Measurements from ENCODE around the gene COL2A1. TPM values are rescaled to one million over a fixed set of nuclear protein-coding genes. Genes with fewer than 3 reads are reported as not detected.

The COL2A1 gene
- total RNA-seq, 1 donor from 2014 or later = 69.1 TPM

DNA sequence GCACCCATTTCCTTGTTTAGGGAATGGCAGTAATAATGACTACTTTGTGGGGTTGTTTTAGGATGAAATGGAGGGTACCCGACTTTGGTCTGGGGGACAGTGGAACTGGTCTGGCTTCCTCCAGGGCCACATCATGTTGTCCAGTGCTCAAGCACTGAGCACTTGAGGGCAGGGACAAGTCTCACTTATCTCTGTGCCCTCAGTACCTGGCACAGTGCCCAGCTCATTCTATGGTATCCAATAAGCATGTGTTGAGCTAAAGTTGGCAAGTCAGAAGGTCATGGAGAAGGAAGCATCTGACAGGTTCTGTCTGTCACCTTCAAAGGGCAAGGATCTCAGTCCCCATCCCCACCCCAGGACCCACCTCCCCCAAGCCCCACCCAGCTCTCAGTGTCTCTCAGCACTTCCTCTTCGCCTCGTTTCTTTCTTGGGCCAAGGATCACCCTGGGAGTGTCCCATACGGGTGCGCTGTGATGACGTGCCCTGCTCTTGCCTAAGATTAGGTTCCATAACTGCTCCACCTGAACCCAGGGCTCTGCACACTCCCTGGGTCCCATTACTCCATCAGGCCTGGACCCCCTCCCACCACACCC lies 65.2 kb downstream of the COL2A1 start:
- no peak for DNase-seq (ENCODE audit: low spot score)

DNA sequence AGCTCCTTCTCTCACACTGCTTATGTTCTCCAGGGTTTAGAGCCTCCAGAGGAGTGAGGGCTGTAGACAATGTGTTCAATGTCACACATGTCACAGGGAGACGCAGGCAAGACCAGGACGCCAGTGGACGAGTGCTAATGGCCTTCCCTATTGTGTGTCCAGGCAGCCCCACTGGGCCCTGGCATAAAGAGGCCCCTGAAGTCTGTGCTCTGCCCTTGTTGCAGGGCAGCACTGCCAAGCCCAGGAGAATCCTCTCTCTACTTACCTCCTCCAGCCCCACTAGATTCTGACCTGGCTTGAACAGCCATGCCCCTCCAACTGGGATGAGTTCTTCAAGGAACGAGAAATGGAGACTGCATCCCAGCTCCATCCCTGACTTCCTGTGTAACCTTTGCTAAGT lies 65.7 kb downstream of the COL2A1 start:
- no peaks in the 10 kb centered on the region for H3K36me3 ChIP-seq
- Mint-ChIP-seq H3K9me3 (no peaks in the 10 kb centered on the region), H3K27ac (no peak overlapping the region), H3K36me3 (no peaks in the 10 kb centered on the region), H3K27me3 (ENCODE audit: insufficient read depth, low read depth) (peaks cover 4% of the 10 kb centered on the region), H3K4me1 (peaks cover 9% of the 10 kb centered on the region), H3K4me3 (no peak overlapping the region)
- TF ChIP-seq EZH2 (IDR thresholded peaks at IDR 0.05) (no peak), EZH2phosphoT487 (IDR thresholded peaks at IDR 0.05) (no peak)
- TF ChIP-seq, protein P1, sequence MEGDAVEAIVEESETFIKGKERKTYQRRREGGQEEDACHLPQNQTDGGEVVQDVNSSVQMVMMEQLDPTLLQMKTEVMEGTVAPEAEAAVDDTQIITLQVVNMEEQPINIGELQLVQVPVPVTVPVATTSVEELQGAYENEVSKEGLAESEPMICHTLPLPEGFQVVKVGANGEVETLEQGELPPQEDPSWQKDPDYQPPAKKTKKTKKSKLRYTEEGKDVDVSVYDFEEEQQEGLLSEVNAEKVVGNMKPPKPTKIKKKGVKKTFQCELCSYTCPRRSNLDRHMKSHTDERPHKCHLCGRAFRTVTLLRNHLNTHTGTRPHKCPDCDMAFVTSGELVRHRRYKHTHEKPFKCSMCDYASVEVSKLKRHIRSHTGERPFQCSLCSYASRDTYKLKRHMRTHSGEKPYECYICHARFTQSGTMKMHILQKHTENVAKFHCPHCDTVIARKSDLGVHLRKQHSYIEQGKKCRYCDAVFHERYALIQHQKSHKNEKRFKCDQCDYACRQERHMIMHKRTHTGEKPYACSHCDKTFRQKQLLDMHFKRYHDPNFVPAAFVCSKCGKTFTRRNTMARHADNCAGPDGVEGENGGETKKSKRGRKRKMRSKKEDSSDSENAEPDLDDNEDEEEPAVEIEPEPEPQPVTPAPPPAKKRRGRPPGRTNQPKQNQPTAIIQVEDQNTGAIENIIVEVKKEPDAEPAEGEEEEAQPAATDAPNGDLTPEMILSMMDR (IDR thresholded peaks at IDR 0.05) = no peak
- H3F3A ChIP-seq (ENCODE audit: low read depth) = no peaks in the 10 kb centered on the region
- no peaks in the 10 kb centered on the region for H3K9me3 ChIP-seq (ENCODE audit: low read depth)
- no peak overlapping the region for H2AFZ ChIP-seq (replicated peaks)
- no peak overlapping the region for H3K4me3 ChIP-seq
- DNase-seq (ENCODE audit: low spot score) = no peak
- no peak overlapping the region for H3K9ac ChIP-seq
- no peaks in the 10 kb centered on the region for H4K20me1 ChIP-seq (ENCODE audit: low read depth)
- peaks cover 8% of the 10 kb centered on the region for H3K27me3 ChIP-seq
- H3K79me2 ChIP-seq (ENCODE audit: low read depth) = no peaks in the 10 kb centered on the region
- H3K4me2 ChIP-seq = no peak overlapping the region
- H3K27ac ChIP-seq = no peak overlapping the region
- H3K4me1 ChIP-seq = no peaks in the 10 kb centered on the region

More for the DNA sequence above, 65.2 kb downstream of the COL2A1 start:
- H3K36me3 ChIP-seq = no peaks in the 10 kb centered on the region
- H3K27me3 ChIP-seq = peaks cover 8% of the 10 kb centered on the region
- no peaks in the 10 kb centered on the region for H3K4me1 ChIP-seq
- H3K36me3 Mint-ChIP-seq = no peaks in the 10 kb centered on the region
- H3F3A ChIP-seq (ENCODE audit: low read depth) = no peaks in the 10 kb centered on the region
- no peak overlapping the region for H2AFZ ChIP-seq (replicated peaks)
- TF ChIP-seq EZH2 (IDR thresholded peaks at IDR 0.05) (no peak), EZH2phosphoT487 (IDR thresholded peaks at IDR 0.05) (no peak)
- TF ChIP-seq, protein P1 (IDR thresholded peaks at IDR 0.05) = no peak
- H3K4me3 ChIP-seq = no peak overlapping the region
- no peak overlapping the region for H3K9ac ChIP-seq
- H3K27ac ChIP-seq = no peak overlapping the region
- H3K4me2 ChIP-seq = no peak overlapping the region
- no peaks in the 10 kb centered on the region for H3K79me2 ChIP-seq (ENCODE audit: low read depth)
- H4K20me1 ChIP-seq (ENCODE audit: low read depth) = no peaks in the 10 kb centered on the region
- H3K4me3 Mint-ChIP-seq = no peak overlapping the region
- no peaks in the 10 kb centered on the region for H3K9me3 Mint-ChIP-seq
- H3K9me3 ChIP-seq (ENCODE audit: low read depth) = no peaks in the 10 kb centered on the region
- no peak overlapping the region for H3K27ac Mint-ChIP-seq
- peaks cover 9% of the 10 kb centered on the region for H3K4me1 Mint-ChIP-seq
- H3K27me3 Mint-ChIP-seq (ENCODE audit: insufficient read depth, low read depth) = peaks cover 4% of the 10 kb centered on the region

DNA sequence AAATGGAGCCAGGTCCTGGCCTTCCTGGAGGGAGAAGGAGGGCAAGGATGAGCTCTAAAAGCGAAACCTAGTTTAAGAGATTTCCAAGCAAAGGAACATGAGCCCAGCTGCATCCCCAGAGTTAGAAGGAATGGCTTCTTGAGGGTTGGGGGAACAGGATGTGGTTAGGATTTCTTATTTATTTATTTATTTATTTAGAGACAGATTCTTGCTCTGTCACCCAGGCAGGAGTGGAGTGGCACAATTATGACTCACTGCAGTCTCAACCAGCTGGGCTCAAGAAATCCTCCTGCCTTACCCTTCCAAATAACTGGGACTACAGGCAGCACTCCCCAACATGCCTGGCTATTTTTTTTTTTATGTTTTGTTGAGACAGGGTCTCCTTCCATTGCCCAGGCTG lies 66.2 kb downstream of the COL2A1 start:
- Histone ChIP-seq H3F3A (ENCODE audit: low read depth) (no peaks in the 10 kb centered on the region), H3K4me3 (no peak overlapping the region), H3K27me3 (peaks cover 8% of the 10 kb centered on the region), H2AFZ (replicated peaks) (no peak overlapping the region), H4K20me1 (ENCODE audit: low read depth) (no peaks in the 10 kb centered on the region), H3K9me3 (ENCODE audit: low read depth) (no peaks in the 10 kb centered on the region), H3K4me2 (no peak overlapping the region), H3K9ac (no peak overlapping the region), H3K79me2 (ENCODE audit: low read depth) (no peaks in the 10 kb centered on the region), H3K27ac (no peak overlapping the region), H3K36me3 (no peaks in the 10 kb centered on the region), H3K4me1 (no peaks in the 10 kb centered on the region)
- Mint-ChIP-seq H3K9me3 (no peaks in the 10 kb centered on the region), H3K4me1 (peaks cover 9% of the 10 kb centered on the region), H3K27ac (no peak overlapping the region), H3K36me3 (no peaks in the 10 kb centered on the region), H3K27me3 (ENCODE audit: insufficient read depth, low read depth) (peaks cover 4% of the 10 kb centered on the region), H3K4me3 (no peak overlapping the region)
- no peak for DNase-seq (ENCODE audit: low spot score)
- TF ChIP-seq EZH2phosphoT487 (IDR thresholded peaks at IDR 0.05) = no peak

DNA sequence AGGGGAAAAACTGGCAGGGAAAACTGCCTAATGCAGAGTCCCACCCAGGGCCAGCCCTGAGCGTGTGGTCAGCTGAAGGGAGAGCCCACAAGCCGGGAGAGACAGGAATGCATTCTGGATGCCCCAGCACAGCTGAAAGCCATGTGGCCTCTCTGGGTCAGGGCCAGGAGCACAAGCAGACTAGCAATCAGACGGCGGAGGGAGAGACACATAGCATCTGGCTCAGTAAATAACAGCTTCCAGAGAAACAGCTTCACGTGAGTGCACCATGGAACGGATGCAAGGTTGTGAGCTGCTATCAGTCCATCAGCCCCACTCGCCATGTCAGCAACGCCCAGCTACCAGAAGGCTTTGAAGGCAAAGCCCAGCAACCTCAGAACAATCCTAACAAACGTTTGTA lies 69.1 kb downstream of the COL2A1 start:
- Mint-ChIP-seq H3K4me3 (no peak overlapping the region), H3K27me3 (ENCODE audit: insufficient read depth, low read depth) (peaks cover 3% of the 10 kb centered on the region), H3K4me1 (no peaks in the 10 kb centered on the region), H3K27ac (no peak overlapping the region), H3K9me3 (no peaks in the 10 kb centered on the region), H3K36me3 (no peaks in the 10 kb centered on the region)
- Histone ChIP-seq H3K27ac (no peak overlapping the region), H2AFZ (replicated peaks) (no peak overlapping the region), H3K9ac (no peak overlapping the region), H3K36me3 (no peaks in the 10 kb centered on the region), H3K9me3 (ENCODE audit: low read depth) (no peaks in the 10 kb centered on the region), H3K4me3 (no peak overlapping the region), H3K4me1 (no peaks in the 10 kb centered on the region), H4K20me1 (ENCODE audit: low read depth) (no peaks in the 10 kb centered on the region), H3K4me2 (no peak overlapping the region), H3K79me2 (ENCODE audit: low read depth) (no peaks in the 10 kb centered on the region), H3K27me3 (no peaks in the 10 kb centered on the region), H3F3A (ENCODE audit: low read depth) (no peaks in the 10 kb centered on the region)
- DNase-seq (ENCODE audit: low spot score) = no peak
- TF ChIP-seq EZH2 (IDR thresholded peaks at IDR 0.05) = no peak
- TF ChIP-seq, protein P1 (IDR thresholded peaks at IDR 0.05) = no peak
- no peak for TF ChIP-seq EZH2phosphoT487 (IDR thresholded peaks at IDR 0.05)

Data from neural progenitor cell (in vitro differentiated cells).